HG03469 (cell line): ENCODE measurements around the gene DMXL2.
"Not testable (repeated sequence)": the region's sequence is repeated elsewhere in the genome, so short reads cannot be mapped to it uniquely, and the experiment has no call there.

Source experiments
- ATAC-seq: cut with Tn5 transposase; IDR thresholded peaks from one replicate; pipeline ENCODE4 v1.9.1; 2021; ENCODE audit warnings: mild to moderate bottlenecking, moderate library complexity, moderate number of reproducible peaks; ENCODE audit not compliant: unreplicated experiment

DMXL2 gene

DNA sequence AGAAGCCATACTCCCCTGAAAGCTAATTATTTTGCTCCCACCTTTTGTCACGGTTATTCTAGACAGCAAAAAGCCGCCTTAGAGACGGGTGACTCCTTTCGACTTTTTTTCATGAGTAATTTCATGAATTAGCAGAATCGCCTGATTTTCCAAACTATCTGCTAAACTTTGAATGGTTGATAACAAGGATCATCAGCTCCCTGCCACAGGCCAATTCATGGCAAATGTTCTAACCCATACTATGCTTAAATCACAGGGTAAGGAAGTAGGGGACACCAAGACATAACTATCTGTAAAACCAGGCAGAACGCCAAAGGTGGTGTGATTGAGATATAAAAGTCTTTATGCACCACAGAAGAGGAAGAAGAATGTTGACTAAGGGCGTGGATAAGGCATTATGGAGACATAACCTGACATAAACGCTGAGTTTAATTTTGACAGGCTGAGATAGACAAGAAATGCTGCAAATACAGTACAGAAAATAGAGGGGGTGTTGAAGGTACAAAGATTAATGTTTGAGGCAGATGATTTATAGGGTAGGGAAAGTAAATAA lies 891 bp upstream of the DMXL2 start:
- ATAC-seq, result no peak

DNA sequence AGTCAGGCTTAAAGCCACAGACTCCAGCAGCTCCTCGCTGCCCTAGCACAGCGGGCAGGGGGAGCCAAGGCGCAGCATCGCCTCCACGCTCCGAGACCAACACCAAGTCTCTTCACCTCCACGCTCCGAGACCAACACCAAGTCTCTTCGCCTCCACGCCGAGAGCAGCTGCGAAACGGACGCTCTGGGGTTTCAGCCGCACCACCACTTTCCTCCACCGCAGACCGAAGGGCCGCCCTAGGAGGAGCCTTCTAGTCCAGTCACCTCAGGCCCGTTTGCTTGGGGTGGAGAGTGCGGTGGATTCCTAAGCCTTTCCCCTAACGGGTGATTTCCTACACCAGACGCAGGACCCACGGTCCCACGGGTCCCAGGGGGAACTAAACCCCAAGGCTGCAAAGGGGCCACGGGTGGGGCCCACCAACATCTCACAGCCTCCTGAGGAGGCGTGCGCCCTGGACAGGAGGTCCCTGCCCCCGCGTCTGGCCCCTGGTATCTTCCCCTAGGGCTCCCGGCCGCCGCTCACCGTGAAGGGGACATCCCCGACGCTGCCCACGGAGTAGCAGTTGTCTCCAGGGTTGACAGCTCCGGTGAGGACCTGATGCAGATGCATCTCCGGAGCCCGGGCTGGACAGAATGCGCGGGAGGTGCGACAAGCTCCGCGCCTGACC lies 501 bp downstream of the DMXL2 start:
- ATAC-seq, result no peak

DNA sequence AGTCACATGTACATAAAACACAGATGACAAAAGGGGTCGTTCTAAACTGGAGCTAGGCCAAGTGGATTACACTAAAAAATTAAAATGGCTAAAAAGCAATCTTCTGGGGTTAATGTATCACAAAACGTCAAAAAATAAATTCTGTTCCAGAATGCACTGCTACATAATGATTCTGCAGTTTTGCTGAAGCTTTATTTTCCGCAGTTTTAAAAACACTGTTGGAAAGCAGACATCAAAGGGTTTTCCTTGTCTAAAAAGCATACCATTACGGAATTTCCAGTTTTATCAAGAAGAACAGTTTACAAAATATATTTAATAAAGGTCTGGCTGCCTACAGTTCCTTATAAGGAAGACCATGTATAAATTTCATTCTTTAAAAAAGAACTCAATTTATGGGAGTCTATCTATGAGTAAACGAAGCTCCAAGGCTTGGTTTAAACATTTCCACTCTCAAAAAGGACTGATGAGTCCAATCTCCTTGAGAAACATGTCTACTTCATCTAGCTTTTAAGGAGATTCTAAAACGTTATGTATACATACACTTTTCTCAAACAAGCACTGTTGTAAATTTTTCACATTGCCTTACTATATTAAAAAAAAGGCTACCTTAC lies 1.3 kb downstream of the DMXL2 start:
- ATAC-seq, result no peak

DNA sequence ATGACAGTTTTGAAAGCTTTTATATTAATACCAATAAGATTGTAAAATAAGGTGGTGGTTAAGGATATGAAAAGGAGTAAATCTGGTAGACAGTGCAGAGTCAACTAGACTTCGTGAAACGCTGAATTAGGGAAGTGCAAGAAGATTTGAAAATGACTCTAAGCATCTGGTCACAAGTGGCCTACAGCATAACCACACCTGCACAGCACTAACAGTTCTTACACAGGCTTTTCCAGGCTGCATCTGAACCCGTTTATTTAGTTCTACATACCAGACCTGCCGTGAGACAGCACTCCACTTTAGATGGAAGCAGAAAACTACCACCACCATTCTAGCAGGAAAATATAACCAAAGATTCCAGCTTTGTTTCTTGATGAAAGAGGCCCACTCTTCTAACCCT lies 1.9 kb downstream of the DMXL2 start:
- ATAC-seq, result peak; percentile 30

DNA sequence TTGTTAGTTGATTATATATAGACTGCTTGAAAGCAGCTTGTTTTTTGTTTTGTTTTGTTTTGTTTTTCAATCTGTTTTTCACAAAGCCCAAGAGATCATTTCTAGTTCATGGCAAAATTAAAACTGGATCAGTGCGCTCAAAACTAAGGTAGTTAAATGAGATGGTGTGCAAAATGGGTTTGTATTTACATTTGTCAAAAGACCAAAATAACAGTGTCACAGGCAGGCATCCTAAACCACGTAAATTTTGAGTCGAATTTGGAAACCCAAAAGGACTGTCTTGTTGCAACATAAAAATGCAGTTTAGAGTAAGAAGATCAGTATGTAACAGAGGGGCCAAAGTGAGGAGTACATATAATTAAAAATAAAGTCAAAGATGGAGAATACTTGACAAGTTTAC lies 2.4 kb downstream of the DMXL2 start:
- no peak for ATAC-seq

DNA sequence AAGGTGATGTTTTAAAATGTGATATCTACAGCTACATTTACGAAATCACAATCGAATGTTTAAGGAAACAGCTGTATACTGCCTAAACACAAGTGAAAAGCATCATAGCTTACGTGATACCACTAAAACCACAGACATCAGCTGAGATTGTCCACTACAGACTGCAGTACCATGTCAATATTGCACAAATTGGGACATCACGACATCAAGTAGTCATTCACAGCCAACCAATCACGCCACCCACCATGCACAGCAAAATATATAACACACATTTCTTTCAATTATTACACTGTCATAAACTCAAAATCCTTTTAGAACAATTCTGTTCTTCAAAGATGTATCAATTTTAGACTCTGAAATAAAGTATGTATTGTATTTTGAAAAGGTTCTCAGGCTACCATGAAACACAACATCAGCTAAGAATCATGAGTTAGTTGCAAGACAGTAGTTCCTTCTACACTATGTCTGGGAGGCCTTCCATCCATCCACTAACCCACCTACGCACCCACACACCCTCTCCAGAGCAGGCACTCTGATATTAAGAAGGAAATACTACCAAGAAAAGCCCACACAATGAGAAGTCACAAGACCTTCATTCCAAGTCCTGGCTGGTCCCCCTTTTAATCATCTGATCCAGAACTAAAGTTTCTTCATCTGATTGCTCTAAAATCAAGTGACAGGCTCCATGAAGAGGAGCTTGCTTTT lies 3.1 kb downstream of the DMXL2 start:
- ATAC-seq, result no peak

DNA sequence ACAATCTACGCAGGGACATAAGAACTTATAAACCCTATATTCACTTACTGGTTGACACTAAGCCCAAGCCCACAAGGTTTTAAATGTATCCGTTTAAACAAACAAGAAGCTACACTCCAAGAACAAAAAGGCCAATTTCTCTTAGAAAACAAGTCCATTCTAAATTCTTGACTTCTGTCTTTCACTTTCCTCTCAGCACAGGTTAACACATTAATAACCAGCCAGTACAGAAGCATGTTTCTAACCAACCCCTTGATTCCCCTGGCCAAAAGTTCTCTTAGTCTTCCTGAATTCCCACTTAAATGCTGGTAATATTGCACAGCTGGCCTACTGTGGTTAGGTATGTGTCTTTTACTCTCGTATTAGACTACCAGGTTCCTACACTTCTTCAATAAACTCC lies 4.7 kb downstream of the DMXL2 start:
- no peak for ATAC-seq

DNA sequence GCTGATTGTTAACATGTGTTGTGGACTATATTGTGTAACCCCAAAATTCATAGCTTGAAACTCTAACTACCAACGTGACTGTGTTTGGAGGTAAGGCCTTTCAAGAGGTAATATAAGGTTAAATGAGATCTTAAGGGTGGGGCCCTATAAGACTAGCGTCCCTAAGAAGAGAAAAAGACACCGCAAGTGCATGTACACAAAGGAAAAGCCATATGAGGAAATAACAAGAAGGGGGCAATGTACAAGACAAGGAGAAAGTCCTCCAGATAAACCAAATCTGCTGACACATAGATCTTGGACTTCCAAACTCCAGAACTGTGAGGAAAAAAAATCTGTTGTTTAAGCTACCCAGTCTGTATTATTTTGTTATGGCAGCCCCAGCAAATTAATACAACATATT lies 8.6 kb downstream of the DMXL2 start:
- no peak for ATAC-seq

DNA sequence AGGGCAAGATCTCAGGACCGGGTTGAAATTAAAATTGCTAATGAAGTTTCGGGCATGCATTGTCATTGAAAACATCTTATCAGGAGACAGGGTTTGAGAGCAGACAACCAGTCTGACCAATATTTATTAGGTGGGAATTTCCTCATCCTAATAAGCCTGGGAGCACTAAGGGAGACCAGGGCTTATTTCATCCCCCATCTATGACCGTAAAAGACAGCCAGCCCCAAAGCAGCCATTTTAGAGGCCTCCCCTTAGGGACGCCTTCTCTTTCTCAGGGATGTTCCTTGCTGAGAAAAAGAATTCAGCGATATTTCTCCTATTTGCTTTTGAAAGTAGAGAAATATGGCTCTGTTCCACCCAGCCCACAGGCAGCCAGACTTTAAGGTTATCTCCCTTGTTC lies 9.9 kb downstream of the DMXL2 start:
- not testable (repeated sequence) for ATAC-seq

DNA sequence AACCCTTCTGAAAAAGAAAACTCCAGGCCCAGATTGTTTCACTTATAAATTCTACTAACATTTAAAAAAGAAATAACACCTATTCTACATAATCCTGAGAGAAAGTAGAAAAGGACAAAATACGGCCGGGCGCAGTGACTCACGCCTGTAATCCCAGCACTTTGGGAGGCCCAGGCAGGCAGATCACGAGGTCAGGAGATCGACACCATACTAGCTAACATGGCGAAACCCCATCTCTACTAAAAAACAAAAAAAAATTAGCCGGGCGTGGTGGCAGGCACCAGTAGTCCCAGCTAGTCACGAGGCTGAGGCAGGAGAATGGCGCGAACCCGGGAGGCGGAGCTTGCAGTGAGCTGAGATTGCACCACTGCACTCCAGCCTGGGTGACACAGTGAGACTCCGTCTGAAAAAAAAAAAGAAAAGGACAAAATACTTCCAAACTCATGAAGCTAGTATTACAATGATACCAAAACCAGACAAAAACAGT lies 19.1 kb downstream of the DMXL2 start:
- not testable (repeated sequence) for ATAC-seq

DNA sequence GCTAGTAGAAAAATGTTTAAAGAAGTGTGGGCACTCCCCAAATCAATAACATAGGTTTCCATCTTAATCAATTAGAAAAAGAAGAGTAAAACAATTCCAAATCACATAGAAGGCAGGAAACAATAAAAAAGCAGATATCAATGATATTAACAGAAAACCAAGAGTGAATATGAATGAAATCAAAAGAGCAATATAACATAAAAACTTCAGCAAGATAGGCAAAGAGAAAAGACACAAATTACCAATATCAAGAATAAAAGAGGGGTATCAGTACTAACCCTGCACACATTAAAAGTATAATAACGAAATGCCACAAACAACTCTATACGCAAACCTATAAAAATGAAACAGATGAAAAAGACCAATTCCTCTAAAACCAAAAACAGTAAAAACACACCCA lies 19.6 kb downstream of the DMXL2 start:
- ATAC-seq, result no peak

DNA sequence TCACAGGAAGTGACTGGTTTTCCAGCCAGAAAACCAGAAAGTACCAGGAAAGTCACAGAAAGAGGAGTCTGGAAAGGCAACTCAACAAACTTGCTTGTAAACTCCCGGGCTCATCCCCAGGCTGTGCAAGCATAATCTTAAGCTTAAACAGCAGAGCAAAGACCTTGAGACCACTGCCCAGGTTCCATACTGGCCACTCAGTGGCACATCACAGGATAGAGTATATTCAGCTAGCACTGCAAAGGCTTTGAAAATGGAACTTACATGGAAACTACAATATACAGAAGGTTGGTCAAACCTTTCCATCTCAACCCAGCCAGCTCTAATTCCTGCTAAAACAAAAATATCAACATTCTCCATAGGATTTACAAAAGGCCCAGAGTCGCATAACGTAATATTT lies 20.1 kb downstream of the DMXL2 start:
- no peak for ATAC-seq

DNA sequence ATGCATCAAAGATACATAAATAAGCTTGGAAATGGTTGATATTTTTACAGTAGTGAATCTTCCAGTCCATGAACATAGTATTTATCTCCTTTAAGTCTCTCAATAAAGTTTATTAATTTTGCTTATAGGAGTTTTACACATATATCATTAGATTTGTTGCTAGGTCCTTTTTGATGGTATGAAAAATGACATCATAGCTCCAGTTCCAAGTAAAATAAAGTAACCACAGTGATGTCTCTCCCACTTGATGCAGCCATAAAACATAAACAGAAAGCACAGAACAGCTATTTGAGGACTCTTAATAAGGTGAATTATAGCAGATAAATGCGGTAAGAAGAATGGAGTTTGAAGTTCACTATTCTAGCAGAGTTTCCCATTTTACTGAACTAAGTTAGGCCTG lies 20.8 kb downstream of the DMXL2 start:
- no peak for ATAC-seq

DNA sequence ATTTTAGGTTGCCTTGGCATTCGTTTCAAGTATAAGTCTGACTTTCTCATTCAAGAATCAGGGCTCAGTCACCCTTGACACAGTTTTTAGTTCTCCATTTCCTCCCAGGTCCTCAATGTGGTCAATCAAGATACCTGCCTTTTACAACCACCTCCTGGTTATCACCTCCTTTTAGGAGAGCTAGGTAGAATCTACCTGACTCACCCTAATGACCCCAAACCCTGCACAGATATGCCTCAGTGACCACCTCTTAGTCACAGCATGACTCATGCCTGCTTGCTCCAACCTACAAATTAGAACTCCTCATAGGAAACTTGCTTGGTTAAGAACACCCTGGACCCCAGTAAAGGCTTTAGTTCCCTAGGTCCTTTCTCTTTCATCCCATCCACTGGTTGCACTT lies 22.5 kb downstream of the DMXL2 start:
- peak; percentile 52 for ATAC-seq

DNA sequence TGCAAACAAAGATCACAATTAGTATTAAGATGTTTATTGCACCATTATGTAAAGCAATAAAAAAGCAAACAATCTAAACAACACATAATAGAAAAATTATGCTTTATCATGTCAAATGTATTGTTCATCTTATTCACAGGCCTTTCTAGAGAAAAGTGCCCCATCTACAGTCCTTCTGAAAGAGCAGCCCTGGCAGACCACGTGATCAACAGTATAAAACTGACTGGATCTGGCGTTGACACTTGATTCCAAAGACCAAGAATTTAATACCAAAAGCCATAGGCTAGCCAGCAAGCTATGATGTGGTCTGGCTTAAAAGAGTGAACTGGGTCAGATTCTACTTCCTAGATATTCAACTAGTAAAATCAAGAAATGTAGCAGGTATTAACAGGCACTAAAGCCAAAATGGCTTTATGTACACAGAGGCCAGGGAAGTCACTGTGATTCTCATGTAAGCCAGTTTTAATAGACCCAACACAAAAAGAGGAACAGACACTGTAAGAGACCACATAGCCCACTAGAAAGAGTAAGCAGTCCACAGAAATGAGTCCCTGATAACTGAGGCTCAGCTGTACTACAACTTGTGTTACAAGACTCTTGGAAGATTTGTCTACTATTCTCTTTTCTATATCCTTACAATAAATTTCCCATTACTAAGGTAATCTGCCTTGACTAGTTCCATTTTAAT lies 32.5 kb downstream of the DMXL2 start:
- ATAC-seq, result no peak

DNA sequence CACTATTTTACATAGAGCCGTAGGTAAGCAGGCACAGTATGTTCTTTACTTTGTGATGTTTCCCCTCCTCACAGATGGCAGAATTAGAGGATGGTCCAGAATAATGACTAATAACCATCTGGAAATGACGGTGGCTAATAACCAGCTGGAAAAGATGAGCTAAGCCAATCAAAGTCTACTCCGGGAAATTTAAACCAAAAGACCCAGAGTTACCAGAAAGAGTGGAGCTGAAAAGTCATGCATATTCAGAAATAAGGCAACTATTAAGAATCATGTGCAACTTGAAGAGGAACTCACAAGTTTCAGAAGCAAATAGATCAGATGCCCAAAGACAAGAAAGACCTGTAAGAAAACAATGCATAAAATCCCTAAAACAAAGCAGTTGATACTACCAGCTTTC lies 33.6 kb downstream of the DMXL2 start:
- ATAC-seq, result no peak

DNA sequence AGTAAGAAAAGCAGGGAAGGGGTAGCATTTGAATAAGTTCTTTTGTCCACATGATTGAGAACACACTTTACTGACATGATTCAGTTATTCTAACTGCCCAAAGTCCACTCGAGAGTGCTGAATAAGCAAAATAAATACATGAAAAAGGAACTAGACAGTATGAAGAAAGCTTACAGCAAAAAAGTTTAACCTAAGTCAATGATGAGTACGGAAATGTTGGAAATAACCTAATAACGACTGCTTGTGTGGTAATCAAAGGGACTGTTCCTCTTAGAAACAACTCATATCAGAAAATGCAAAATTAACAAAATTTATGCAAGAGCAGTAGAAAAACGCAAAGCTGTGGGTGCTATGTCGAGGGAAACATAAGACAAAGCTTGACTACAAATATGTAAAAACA lies 36.6 kb downstream of the DMXL2 start:
- no peak for ATAC-seq

DNA sequence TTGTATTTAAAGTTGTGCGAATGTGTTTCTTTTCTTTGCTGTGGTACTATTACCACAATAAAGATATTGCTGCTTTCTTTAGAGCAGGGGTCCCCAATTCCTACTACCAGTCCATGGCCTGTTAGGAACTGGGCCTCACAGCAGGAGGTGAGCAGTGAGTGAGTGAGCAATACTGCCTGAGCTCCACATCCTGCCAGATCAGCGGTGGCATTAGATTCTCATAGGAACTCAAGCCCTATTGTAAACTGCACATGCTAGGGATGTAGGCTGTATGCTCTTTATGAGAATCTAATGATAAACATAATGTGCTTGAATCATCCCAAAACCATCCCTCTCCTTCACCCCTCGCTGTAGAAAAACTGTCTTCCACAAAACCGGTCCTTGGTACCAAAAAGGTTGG lies 41.6 kb downstream of the DMXL2 start:
- ATAC-seq, result no peak

DNA sequence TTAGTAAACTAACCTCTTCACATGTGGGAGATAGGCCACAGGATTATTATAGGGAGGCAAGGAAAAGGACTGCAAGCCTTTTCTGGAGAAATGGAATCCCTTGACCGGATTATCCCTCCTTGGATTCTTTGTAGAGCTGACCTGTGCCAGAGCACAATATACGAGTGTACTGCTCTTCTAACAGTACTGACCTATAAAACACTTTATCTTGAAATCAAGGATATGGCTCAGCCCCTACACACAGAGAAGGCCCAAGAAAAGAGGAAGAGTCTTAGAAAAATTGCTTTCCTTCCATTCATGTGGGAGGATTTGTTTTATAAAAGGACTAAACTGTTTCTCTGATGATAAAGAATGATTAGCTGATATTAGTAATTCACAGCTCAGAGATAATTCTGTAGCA lies 42.2 kb downstream of the DMXL2 start:
- ATAC-seq, result no peak

DNA sequence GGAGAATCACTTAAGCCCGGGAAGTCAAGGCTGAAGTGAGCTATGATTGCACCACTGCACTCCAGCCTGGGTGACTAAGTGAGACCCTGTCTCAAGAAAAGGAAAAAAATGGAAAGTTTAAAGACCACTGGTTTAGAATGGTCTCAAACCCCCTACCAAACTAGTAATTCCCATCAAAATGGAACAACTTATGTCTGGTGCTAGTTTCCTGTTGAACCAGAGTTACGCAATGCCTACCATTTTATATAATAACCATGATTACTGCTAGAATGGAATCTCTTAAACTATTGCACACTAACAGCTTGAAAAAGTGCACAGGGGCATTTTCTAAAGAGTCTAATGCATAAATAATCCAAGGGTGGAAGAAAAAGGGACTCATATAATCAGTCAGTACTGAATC lies 43.6 kb downstream of the DMXL2 start:
- no peak for ATAC-seq

DNA sequence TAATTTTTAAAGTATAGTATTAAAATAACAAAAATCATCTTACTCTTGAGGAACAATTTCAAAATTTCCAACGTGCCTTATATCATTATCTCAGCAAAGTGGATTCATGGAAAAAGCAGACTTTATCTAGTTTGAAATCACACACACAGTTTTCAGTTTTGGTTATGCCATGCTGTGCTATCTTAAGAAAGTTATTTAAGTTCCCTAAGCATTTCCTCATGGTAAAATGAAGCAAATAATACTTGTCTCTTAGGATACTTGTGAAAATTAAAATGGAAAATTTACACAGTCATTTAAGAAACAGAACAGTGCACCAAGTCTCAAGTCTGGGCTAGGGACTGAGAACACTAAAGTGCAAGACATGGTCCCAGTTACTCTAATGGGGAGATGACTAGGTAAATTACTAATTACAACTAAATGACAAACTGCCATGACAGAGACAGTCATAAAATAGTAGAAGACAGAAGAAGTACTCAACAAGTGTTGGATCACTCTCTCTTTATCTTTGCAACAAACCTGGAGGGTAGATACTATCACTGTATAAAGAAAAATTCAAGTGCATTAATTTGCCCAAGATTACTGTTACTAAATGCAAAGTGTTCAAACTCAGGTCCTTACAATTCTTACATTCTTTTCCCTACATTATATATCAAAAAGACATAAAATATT lies 44.8 kb downstream of the DMXL2 start:
- no peak for ATAC-seq
